ENCODE measurements around the gene PROX2.

DNA sequence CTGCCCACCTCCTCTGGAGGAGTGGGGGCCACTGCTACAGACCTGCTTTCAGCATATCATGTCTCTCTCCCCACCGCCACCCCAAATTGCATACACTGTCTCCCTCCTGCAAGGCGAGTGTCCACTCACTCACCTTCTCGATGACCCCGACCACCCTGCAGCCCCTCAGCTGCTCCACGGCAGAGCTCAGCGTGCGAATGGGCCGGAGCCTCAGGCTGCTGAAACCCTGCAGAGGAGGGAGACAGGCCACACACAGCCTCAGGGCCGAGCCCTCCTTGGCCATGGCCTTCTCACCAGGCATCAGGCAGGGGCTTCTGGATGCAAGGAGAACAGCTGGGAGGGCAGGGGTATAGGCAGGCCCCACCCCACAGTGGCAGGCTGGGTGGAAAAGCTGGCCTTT, 42.4 kb upstream of the PROX2 start:
- TF ChIP-seq, protein P1, sequence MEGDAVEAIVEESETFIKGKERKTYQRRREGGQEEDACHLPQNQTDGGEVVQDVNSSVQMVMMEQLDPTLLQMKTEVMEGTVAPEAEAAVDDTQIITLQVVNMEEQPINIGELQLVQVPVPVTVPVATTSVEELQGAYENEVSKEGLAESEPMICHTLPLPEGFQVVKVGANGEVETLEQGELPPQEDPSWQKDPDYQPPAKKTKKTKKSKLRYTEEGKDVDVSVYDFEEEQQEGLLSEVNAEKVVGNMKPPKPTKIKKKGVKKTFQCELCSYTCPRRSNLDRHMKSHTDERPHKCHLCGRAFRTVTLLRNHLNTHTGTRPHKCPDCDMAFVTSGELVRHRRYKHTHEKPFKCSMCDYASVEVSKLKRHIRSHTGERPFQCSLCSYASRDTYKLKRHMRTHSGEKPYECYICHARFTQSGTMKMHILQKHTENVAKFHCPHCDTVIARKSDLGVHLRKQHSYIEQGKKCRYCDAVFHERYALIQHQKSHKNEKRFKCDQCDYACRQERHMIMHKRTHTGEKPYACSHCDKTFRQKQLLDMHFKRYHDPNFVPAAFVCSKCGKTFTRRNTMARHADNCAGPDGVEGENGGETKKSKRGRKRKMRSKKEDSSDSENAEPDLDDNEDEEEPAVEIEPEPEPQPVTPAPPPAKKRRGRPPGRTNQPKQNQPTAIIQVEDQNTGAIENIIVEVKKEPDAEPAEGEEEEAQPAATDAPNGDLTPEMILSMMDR (IDR thresholded peaks at IDR 0.05; ENCODE audit: low read depth, low read length): no peak
- TF ChIP-seq EZH2phosphoT487 (IDR thresholded peaks at IDR 0.05; ENCODE audit: low read depth): no peak
